Subcutaneous adipose tissue (tissue), 4 donors: ENCODE data around the gene TMEM213. TPM values are rescaled to one million over a fixed set of nuclear protein-coding genes. Genes with fewer than 3 reads are reported as not detected.

ENCODE experiments used
- total RNA-seq, 4 donors: library from RNA; depleted of rRNA; stranded (reverse); fragments of >200 nt; gene quantifications; one replicate each; pipeline ENCODE4 v1.1.0, GENCODE V29; 2016
- TF ChIP-seq, protein P1 (sequence below): fragments of 450-650 bp; IDR thresholded peaks from one replicate; pipeline ENCODE4 v1.5.1; 2016; ENCODE audit warnings: low read depth, mild to moderate bottlenecking, control low read depth, antibody characterized with exemption, moderate library complexity

Gene TMEM213, protein sequence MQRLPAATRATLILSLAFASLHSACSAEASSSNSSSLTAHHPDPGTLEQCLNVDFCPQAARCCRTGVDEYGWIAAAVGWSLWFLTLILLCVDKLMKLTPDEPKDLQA
- total RNA-seq = not detected

DNA sequence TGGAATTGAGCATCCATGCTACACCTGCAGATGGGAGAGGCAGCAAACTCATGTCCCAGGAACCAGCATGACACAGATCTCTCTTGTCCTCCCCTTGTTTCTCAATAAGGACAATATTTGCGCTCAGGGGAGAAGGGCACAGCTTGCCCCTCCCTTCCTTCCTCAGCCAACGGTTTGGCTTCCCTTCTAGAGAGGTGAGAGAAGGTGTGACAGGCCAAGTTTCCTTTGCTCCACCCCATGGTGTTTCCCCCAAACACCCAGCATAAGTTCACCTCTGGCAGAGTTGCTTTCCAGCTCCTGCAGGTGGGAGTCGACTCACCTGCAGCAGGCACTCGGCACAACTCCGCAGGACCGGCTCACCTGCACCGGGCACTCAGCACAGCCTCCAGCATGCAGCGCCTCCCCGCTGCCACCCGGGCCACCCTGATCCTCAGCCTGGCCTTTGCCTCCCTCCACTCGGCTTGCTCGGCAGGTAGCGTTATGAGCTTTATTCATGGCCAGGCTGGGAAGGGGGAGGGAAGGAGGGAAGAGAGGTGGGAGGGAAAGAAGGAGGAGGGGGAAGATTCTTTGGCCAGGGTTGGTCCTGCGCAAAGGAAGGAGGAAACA is at the start of gene TMEM213, which contains the start of gene ATP6V0A4:
TSS of gene TMEM213 (plus strand) at position 280 of the 606 bp plus-strand sequence. CDS start at position 391, 111 bp downstream.
TSS of gene ATP6V0A4 (minus strand) at position 482 of the 606 bp plus-strand sequence. CDS start 26,949 bp downstream, outside the sequence.
- TF ChIP-seq, protein P1, sequence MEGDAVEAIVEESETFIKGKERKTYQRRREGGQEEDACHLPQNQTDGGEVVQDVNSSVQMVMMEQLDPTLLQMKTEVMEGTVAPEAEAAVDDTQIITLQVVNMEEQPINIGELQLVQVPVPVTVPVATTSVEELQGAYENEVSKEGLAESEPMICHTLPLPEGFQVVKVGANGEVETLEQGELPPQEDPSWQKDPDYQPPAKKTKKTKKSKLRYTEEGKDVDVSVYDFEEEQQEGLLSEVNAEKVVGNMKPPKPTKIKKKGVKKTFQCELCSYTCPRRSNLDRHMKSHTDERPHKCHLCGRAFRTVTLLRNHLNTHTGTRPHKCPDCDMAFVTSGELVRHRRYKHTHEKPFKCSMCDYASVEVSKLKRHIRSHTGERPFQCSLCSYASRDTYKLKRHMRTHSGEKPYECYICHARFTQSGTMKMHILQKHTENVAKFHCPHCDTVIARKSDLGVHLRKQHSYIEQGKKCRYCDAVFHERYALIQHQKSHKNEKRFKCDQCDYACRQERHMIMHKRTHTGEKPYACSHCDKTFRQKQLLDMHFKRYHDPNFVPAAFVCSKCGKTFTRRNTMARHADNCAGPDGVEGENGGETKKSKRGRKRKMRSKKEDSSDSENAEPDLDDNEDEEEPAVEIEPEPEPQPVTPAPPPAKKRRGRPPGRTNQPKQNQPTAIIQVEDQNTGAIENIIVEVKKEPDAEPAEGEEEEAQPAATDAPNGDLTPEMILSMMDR = no peak

DNA sequence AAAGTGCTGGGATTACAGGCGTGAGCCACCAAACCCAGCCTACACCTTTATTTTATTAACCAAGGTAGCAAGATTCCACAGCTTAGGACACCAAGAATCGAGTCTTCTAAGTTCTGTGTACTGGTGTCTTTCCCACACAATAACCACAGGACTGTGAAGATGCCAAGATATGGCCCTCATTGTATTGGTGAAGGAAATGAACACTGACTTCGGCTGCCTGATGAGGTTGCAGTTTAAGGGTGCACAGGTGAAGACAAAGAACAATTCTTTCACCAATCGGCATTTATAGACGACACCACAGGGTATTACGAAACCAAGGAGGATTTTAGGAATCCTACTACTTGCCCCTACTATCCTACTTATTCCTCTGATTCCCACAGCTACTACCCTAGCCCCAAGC is 49.1 kb upstream of the TMEM213 start:
- TF ChIP-seq, protein P1 = no peak

DNA sequence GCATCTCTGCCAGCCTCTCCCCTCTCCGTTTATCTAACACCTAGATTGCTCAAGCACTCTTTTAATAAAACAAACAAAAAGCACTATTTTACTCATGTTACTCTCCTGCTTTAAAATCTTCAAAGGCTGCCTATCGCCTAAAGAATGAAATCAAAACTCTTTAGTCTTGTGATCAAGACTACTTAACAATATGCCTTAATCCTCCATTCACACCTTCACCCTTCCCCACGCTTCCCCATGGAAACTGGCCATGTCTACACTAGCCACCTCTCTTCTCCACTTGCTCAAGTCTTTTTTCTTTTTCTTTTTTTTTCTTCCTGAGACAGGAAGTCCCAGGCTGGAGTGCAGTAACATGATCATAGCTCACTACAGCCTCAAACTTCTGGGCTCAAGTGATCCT is 47.8 kb upstream of the TMEM213 start:
- TF ChIP-seq, protein P1 = no peak

DNA sequence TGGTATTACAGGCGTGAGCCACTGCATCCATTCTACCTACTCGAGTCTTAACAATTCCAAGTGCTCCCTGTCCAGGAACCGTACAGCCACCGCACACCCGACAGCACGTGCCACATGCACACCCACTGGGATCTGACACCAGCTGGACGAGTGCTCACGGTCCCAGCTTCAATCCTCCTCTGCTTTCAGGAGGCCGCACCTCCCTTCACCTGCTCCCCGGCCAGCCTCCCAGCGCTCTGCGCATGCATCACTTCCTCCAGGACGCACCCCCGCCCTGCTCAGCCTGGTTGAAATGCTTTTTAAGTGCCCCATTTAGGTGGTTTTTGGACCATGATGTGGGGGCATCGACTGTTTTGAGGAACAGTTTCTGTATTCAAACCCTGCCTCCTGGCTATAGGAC is 47.3 kb upstream of the TMEM213 start:
- TF ChIP-seq, protein P1 = no peak

DNA sequence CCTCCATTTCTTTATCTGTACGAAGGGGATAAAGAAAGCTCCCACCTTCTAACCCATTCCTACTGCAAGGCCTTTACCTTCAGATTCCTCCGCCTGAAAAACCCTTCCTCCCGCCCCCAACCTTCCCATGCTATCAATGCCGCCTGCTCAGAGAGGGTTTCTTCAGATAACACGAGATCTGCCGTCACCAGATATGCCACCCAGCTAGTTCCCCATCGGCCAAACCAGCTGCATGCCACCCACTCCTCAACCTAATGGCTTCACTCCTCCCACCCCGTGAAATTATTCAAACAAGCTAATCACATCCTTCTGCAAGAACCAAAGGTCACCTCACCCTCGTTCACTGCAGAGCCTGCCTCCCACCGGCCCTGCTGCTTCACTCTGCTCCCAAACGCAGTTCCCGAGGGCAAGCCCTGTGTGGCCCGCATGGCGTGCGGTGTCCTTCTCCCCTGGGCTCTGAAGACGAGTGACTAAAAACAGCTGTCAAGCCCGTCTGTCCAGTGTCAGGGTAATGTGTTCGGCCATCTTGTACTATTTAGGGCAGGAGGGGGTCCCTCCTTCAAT is 46.8 kb upstream of the TMEM213 start:
- TF ChIP-seq, protein P1 = no peak

DNA sequence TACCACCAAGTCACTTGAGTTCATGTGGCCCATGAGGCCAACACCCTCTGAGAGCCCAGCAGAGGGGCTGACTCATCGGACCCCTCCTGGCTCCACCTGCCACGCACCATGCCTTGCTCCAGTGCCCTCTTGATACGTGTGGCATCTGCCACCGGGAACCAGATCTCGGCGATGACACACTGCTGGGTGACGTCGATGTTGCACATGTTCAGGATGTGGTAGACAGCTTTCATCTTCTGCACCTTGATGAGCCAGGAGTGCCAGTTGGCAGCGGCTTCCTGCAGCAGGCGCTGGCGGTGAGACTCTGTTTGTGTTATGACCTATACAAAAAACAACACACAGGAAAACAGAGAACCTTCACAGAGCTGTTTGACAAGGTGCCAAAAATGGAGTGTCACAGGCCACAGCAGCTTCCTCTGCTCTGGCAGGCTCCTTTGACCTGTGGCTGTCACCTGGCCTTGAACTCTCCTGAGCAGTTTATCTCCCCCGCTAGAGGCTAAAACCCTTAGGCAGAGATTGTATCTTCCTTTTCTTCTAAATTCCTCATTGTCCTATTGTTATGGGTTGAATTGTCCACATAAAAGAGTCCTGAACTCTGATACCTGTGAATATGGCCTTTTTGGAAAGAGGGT is 45.2 kb upstream of the TMEM213 start:
- TF ChIP-seq, protein P1 = no peak

DNA sequence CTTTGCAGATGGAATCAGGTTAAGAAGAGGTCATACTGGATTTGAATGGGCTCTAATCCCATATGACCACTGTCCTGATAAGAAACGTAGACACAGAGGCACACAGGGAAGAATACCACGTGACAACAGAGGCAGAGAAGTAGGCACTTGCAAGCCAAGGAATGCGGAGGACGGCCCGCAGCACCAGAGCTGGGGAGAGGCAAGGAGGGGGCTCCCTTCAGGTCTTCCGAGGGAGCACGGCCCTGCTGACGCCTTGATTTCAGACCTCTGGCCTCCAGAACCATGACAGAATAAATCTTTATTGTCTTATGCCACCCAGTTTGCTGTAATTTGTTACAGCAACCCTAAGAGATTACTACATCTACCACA is 44.7 kb upstream of the TMEM213 start:
- TF ChIP-seq, protein P1 = no peak
